Measurements from ENCODE around the gene DIDO1. TPM values are rescaled to one million over a fixed set of nuclear protein-coding genes. Genes with fewer than 3 reads are reported as not detected.

DIDO1 gene
- polyA plus RNA-seq, 2 of the 4 experiments (the other 2 are of a cell fraction) = 12.6 to 14.8 TPM

DNA sequence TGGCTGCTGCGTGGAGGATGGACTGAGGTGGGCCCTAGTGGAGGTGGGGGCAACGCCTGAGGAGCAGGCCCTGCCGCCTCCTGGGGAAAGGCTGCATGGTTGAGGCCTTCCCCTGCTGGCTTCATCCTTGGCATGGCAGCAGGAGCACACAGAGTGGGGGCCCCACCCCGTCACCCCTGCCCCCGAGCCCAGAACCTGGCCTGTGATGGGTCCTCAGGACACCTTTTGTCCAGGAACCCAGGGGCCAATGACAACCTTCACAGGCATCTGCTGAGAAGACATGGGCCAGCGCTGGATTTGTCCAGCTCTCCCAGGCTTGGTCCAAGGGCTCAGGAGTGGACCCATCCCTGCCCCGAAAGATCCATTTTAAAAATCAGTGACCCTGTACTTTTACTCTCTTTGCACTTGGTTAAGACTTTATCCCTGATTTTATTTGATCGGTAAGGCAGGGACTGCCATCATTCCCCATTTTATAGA is 25.6 kb upstream of the DIDO1 start:
- Histone ChIP-seq H3K4me3 (no peak overlapping the region), H3K27ac (no peak overlapping the region), H3K9me3 (peaks cover 8% of the 10 kb centered on the region; the same call in 2 of the 3 replicates), H3K4me1 (peaks cover 9% of the 10 kb centered on the region; the same call in 2 of the 3 replicates), H3K4me2 (no peak overlapping the region)
- CTCF ChIA-PET = interaction anchor here (1.4 to 5.5 kb wide), 2 partner anchors 13 to 57 kb away, joined by 3 to 19 read pairs; no protein-coding TSS in a partner anchor
- 93% methylated on average over 8 of the region's 8 CpGs for WGBS (ENCODE audit: missing lambda C conversion rate)
- POLR2A ChIA-PET = no interaction called here
- no peak for TF ChIP-seq CEBPB (IDR thresholded peaks at IDR 0.05)
- TF ChIP-seq, protein P1, sequence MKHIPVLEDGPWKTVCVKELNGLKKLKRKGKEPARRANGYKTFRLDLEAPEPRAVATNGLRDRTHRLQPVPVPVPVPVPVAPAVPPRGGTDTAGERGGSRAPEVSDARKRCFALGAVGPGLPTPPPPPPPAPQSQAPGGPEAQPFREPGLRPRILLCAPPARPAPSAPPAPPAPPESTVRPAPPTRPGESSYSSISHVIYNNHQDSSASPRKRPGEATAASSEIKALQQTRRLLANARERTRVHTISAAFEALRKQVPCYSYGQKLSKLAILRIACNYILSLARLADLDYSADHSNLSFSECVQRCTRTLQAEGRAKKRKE (CRISPR knock-in tag; IDR thresholded peaks at IDR 0.05; ENCODE audit: low read depth) = no peak
- no peak for TF ChIP-seq GATA3 (IDR thresholded peaks at IDR 0.05; ENCODE audit: borderline replicate concordance)
- no peak for TF ChIP-seq JUNB (IDR thresholded peaks at IDR 0.05)
- TF ChIP-seq PHF8 (IDR thresholded peaks at IDR 0.05; ENCODE audit: borderline replicate concordance, low read depth) = no peak
- TF ChIP-seq FOXS1 (CRISPR knock-in tag; IDR thresholded peaks at IDR 0.05) = no peak
- TF ChIP-seq NPAS2 (CRISPR knock-in tag; IDR thresholded peaks at IDR 0.05; ENCODE audit: borderline replicate concordance) = no peak
- no peak for TF ChIP-seq SMC3 (IDR thresholded peaks at IDR 0.05)
- no peak for TF ChIP-seq NR3C1 (IDR thresholded peaks at IDR 0.05)
- TF ChIP-seq, protein P2, sequence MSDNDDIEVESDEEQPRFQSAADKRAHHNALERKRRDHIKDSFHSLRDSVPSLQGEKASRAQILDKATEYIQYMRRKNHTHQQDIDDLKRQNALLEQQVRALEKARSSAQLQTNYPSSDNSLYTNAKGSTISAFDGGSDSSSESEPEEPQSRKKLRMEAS (IDR thresholded peaks at IDR 0.05) = no peak
- no peak for FAIRE-seq
- no peak for DNase-seq (ENCODE audit: low read depth in 1 of 2, low spot score in 1 of 2)
- no peak for ATAC-seq

- ChIA-PET POLR2A (no interaction called here), CTCF (interaction anchor here (1.1 to 5.5 kb wide), 4 partner anchors 13 to 77 kb away, joined by 3 to 19 read pairs (median 3); no protein-coding TSS in a partner anchor)
- no peak for FAIRE-seq
Observed at GRCh38 chr20:62951143-62951895, 25.0 kb upstream of the DIDO1 start.

GRCh38 chr20:62950741-62951140 is 24.4 kb upstream of the DIDO1 start:
- H3K9me3 ChIP-seq = peaks cover 8% of the 10 kb centered on the region; the same call in 2 of the 3 replicates
- H3K4me3 ChIP-seq = no peak overlapping the region
- TF ChIP-seq CHD2 (IDR thresholded peaks at IDR 0.05; ENCODE audit: low read length, partially characterized antibody) (no peak), BHLHE40 (IDR thresholded peaks at IDR 0.05; ENCODE audit: low read depth, low read length) (no peak), PHF8 (IDR thresholded peaks at IDR 0.05; ENCODE audit: borderline replicate concordance, low read depth) (no peak), NR3C1 (IDR thresholded peaks at IDR 0.05) (no peak), CBX8 (IDR thresholded peaks at IDR 0.05) (no peak), ZC3H11A (IDR thresholded peaks at IDR 0.05) (no peak), HDAC2 (IDR thresholded peaks at IDR 0.05) (no peak), SMC3 (IDR thresholded peaks at IDR 0.05) (no peak), HOXB13 (CRISPR knock-in tag; IDR thresholded peaks at IDR 0.05; ENCODE audit: low read depth) (no peak), ZSCAN20 (CRISPR knock-in tag; IDR thresholded peaks at IDR 0.05) (no peak), CHD4 (IDR thresholded peaks at IDR 0.05; ENCODE audit: borderline replicate concordance) (no peak)
- TF ChIP-seq, protein P3, sequence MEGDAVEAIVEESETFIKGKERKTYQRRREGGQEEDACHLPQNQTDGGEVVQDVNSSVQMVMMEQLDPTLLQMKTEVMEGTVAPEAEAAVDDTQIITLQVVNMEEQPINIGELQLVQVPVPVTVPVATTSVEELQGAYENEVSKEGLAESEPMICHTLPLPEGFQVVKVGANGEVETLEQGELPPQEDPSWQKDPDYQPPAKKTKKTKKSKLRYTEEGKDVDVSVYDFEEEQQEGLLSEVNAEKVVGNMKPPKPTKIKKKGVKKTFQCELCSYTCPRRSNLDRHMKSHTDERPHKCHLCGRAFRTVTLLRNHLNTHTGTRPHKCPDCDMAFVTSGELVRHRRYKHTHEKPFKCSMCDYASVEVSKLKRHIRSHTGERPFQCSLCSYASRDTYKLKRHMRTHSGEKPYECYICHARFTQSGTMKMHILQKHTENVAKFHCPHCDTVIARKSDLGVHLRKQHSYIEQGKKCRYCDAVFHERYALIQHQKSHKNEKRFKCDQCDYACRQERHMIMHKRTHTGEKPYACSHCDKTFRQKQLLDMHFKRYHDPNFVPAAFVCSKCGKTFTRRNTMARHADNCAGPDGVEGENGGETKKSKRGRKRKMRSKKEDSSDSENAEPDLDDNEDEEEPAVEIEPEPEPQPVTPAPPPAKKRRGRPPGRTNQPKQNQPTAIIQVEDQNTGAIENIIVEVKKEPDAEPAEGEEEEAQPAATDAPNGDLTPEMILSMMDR (IDR thresholded peaks at IDR 0.05) = no peak
- TF ChIP-seq, protein P4, sequence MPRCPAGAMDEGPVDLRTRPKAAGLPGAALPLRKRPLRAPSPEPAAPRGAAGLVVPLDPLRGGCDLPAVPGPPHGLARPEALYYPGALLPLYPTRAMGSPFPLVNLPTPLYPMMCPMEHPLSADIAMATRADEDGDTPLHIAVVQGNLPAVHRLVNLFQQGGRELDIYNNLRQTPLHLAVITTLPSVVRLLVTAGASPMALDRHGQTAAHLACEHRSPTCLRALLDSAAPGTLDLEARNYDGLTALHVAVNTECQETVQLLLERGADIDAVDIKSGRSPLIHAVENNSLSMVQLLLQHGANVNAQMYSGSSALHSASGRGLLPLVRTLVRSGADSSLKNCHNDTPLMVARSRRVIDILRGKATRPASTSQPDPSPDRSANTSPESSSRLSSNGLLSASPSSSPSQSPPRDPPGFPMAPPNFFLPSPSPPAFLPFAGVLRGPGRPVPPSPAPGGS (IDR thresholded peaks at IDR 0.05) = no peak
- CTCF ChIA-PET = interaction anchor here (0.9 to 5.5 kb wide), 7 partner anchors 14 to 78 kb away, joined by 3 to 19 read pairs (median 4); no protein-coding TSS in a partner anchor
- H3K4me2 ChIP-seq = no peak overlapping the region
- no peak overlapping the region for H3K27ac ChIP-seq
- DNase-seq (ENCODE audit: low read depth in 1 of 2, low spot score in 1 of 2) = no peak
- 88% methylated on average over 8 of the region's 8 CpGs for WGBS (ENCODE audit: missing lambda C conversion rate)
- ATAC-seq = no peak
- H3K4me1 ChIP-seq = peaks cover 6% of the 10 kb centered on the region; the same call in 2 of the 3 replicates
- POLR2A ChIA-PET = no interaction called here
- no peak for FAIRE-seq

More at GRCh38 chr20:62951143-62951895, 25.0 kb upstream of the DIDO1 start:
- Histone ChIP-seq H3K4me3 (no peak overlapping the region), H3K4me2 (no peak overlapping the region), H3K27ac (no peak overlapping the region), H3K4me1 (peaks cover 9% of the 10 kb centered on the region; the same call in 2 of the 3 replicates), H3K9me3 (peaks cover 8% of the 10 kb centered on the region; the same call in 2 of the 3 replicates)
- 85% methylated on average over 11 of the region's 11 CpGs for WGBS (ENCODE audit: missing lambda C conversion rate)
- ATAC-seq = no peak
- DNase-seq (ENCODE audit: low read depth in 1 of 2, low spot score in 1 of 2) = no peak
- TF ChIP-seq EHMT2 (IDR thresholded peaks at IDR 0.05; ENCODE audit: low read depth) (no peak), PBX3 (IDR thresholded peaks at IDR 0.05) (no peak), HOXB5 (CRISPR knock-in tag; IDR thresholded peaks at IDR 0.05) (no peak), CHD4 (IDR thresholded peaks at IDR 0.05; ENCODE audit: borderline replicate concordance) (no peak), CHD2 (IDR thresholded peaks at IDR 0.05; ENCODE audit: low read length, partially characterized antibody) (no peak)

Measured in A549 (cell line).